Measurements from ENCODE around the gene INHBB.

INHBB gene

GRCh38 chr2:120358734-120359465 lies 13.0 kb downstream of the INHBB start:
- H3K36me3 ChIP-seq (ENCODE audit: control insufficient read depth in 2 of 2, insufficient read depth in 2 of 2, low read length in 2 of 2): no peaks in the 10 kb centered on the region
- peaks cover 0 to 4% of the 10 kb centered on the region in 2 donors for H3K27me3 ChIP-seq (ENCODE audit: control insufficient read depth in 1 of 2, insufficient read depth in 2 of 2, low read length in 2 of 2)
- no peak overlapping the region for H3K4me3 ChIP-seq (ENCODE audit: low read length in 2 of 2)
- H3K4me1 ChIP-seq (ENCODE audit: control insufficient read depth, insufficient read depth, low read length): no peaks in the 10 kb centered on the region
- no peaks in the 10 kb centered on the region for H3K9me3 ChIP-seq (ENCODE audit: control insufficient read depth in 2 of 2, low read length in 2 of 2)
- no peak overlapping the region for H3K9ac ChIP-seq (ENCODE audit: low read length in 2 of 2)
- H3K27ac ChIP-seq (ENCODE audit: low read length): no peak overlapping the region

- Histone ChIP-seq H3K36me3 (ENCODE audit: control insufficient read depth in 2 of 2, insufficient read depth in 2 of 2, low read length in 2 of 2) (no peaks in the 10 kb centered on the region), H3K9ac (ENCODE audit: low read length in 2 of 2) (no peak overlapping the region), H3K27me3 (ENCODE audit: control insufficient read depth in 1 of 2, insufficient read depth in 2 of 2, low read length in 2 of 2) (peaks cover 0 to 4% of the 10 kb centered on the region in 2 donors), H3K4me3 (ENCODE audit: low read length in 2 of 2) (no peak overlapping the region), H3K27ac (ENCODE audit: low read length) (no peak overlapping the region), H3K9me3 (ENCODE audit: control insufficient read depth in 2 of 2, low read length in 2 of 2) (no peaks in the 10 kb centered on the region), H3K4me1 (ENCODE audit: control insufficient read depth, insufficient read depth, low read length) (no peaks in the 10 kb centered on the region)
Observed at GRCh38 chr2:120360307-120360855, 14.4 kb downstream of the INHBB start.

- no peaks in the 10 kb centered on the region for H3K4me1 ChIP-seq (ENCODE audit: control insufficient read depth, insufficient read depth, low read length)
- no peak overlapping the region for H3K9ac ChIP-seq (ENCODE audit: low read length in 2 of 2)
- no peaks in the 10 kb centered on the region for H3K9me3 ChIP-seq (ENCODE audit: control insufficient read depth in 2 of 2, low read length in 2 of 2)
- H3K27me3 ChIP-seq (ENCODE audit: control insufficient read depth in 1 of 2, insufficient read depth in 2 of 2, low read length in 2 of 2): no peaks in the 10 kb centered on the region
- no peak overlapping the region for H3K4me3 ChIP-seq (ENCODE audit: low read length in 2 of 2)
- H3K27ac ChIP-seq (ENCODE audit: low read length): no peak overlapping the region
- H3K36me3 ChIP-seq (ENCODE audit: control insufficient read depth in 2 of 2, insufficient read depth in 2 of 2, low read length in 2 of 2): no peaks in the 10 kb centered on the region
Observed at GRCh38 chr2:120362926-120363325, 17.0 kb downstream of the INHBB start.

GRCh38 chr2:120365236-120365793 lies 19.4 kb downstream of the INHBB start:
- Histone ChIP-seq H3K9ac (ENCODE audit: low read length in 2 of 2) (no peak overlapping the region), H3K36me3 (ENCODE audit: control insufficient read depth in 2 of 2, insufficient read depth in 2 of 2, low read length in 2 of 2) (no peaks in the 10 kb centered on the region), H3K4me3 (ENCODE audit: low read length in 2 of 2) (no peak overlapping the region), H3K4me1 (ENCODE audit: control insufficient read depth, insufficient read depth, low read length) (no peaks in the 10 kb centered on the region), H3K27ac (ENCODE audit: low read length) (no peak overlapping the region), H3K9me3 (ENCODE audit: control insufficient read depth in 2 of 2, low read length in 2 of 2) (no peaks in the 10 kb centered on the region), H3K27me3 (ENCODE audit: control insufficient read depth in 1 of 2, insufficient read depth in 2 of 2, low read length in 2 of 2) (no peaks in the 10 kb centered on the region)

GRCh38 chr2:120366698-120367097 lies 20.8 kb downstream of the INHBB start:
- no peak overlapping the region for H3K4me3 ChIP-seq (ENCODE audit: low read length in 2 of 2)
- no peak overlapping the region for H3K27ac ChIP-seq (ENCODE audit: low read length)
- no peaks in the 10 kb centered on the region for H3K4me1 ChIP-seq (ENCODE audit: control insufficient read depth, insufficient read depth, low read length)
- no peaks in the 10 kb centered on the region for H3K9me3 ChIP-seq (ENCODE audit: control insufficient read depth in 2 of 2, low read length in 2 of 2)
- no peaks in the 10 kb centered on the region for H3K27me3 ChIP-seq (ENCODE audit: control insufficient read depth in 1 of 2, insufficient read depth in 2 of 2, low read length in 2 of 2)
- no peaks in the 10 kb centered on the region for H3K36me3 ChIP-seq (ENCODE audit: control insufficient read depth in 2 of 2, insufficient read depth in 2 of 2, low read length in 2 of 2)
- no peak overlapping the region for H3K9ac ChIP-seq (ENCODE audit: low read length in 2 of 2)

GRCh38 chr2:120367221-120367620 lies 21.3 kb downstream of the INHBB start:
- Histone ChIP-seq H3K4me1 (ENCODE audit: control insufficient read depth, insufficient read depth, low read length) (no peaks in the 10 kb centered on the region), H3K36me3 (ENCODE audit: control insufficient read depth in 2 of 2, insufficient read depth in 2 of 2, low read length in 2 of 2) (no peaks in the 10 kb centered on the region), H3K9ac (ENCODE audit: low read length in 2 of 2) (no peak overlapping the region), H3K27ac (ENCODE audit: low read length) (no peak overlapping the region), H3K9me3 (ENCODE audit: control insufficient read depth in 2 of 2, low read length in 2 of 2) (no peaks in the 10 kb centered on the region), H3K27me3 (ENCODE audit: control insufficient read depth in 1 of 2, insufficient read depth in 2 of 2, low read length in 2 of 2) (no peaks in the 10 kb centered on the region), H3K4me3 (ENCODE audit: low read length in 2 of 2) (no peak overlapping the region)

- Histone ChIP-seq H3K36me3 (ENCODE audit: control insufficient read depth in 2 of 2, insufficient read depth in 2 of 2, low read length in 2 of 2) (no peaks in the 10 kb centered on the region), H3K9me3 (ENCODE audit: control insufficient read depth in 2 of 2, low read length in 2 of 2) (no peaks in the 10 kb centered on the region), H3K4me3 (ENCODE audit: low read length in 2 of 2) (no peak overlapping the region), H3K4me1 (ENCODE audit: control insufficient read depth, insufficient read depth, low read length) (no peaks in the 10 kb centered on the region), H3K9ac (ENCODE audit: low read length in 2 of 2) (no peak overlapping the region), H3K27me3 (ENCODE audit: control insufficient read depth in 1 of 2, insufficient read depth in 2 of 2, low read length in 2 of 2) (no peaks in the 10 kb centered on the region), H3K27ac (ENCODE audit: low read length) (no peak overlapping the region)
Observed at GRCh38 chr2:120367649-120368048, 21.7 kb downstream of the INHBB start.

- Histone ChIP-seq H3K9me3 (ENCODE audit: control insufficient read depth in 2 of 2, low read length in 2 of 2) (no peaks in the 10 kb centered on the region), H3K27ac (ENCODE audit: low read length) (no peak overlapping the region), H3K27me3 (ENCODE audit: control insufficient read depth in 1 of 2, insufficient read depth in 2 of 2, low read length in 2 of 2) (no peaks in the 10 kb centered on the region), H3K36me3 (ENCODE audit: control insufficient read depth in 2 of 2, insufficient read depth in 2 of 2, low read length in 2 of 2) (no peaks in the 10 kb centered on the region), H3K4me3 (ENCODE audit: low read length in 2 of 2) (no peak overlapping the region), H3K9ac (ENCODE audit: low read length in 2 of 2) (no peak overlapping the region), H3K4me1 (ENCODE audit: control insufficient read depth, insufficient read depth, low read length) (no peaks in the 10 kb centered on the region)
Observed at GRCh38 chr2:120368086-120368485, 22.1 kb downstream of the INHBB start.

- no peak overlapping the region for H3K9ac ChIP-seq (ENCODE audit: low read length in 2 of 2)
- no peaks in the 10 kb centered on the region for H3K27me3 ChIP-seq (ENCODE audit: control insufficient read depth in 1 of 2, insufficient read depth in 2 of 2, low read length in 2 of 2)
- H3K36me3 ChIP-seq (ENCODE audit: control insufficient read depth in 2 of 2, insufficient read depth in 2 of 2, low read length in 2 of 2): no peaks in the 10 kb centered on the region
Observed at GRCh38 chr2:120369250-120369649, 23.3 kb downstream of the INHBB start.

GRCh38 chr2:120371969-120372625 lies 26.2 kb downstream of the INHBB start:
- Histone ChIP-seq H3K9me3 (ENCODE audit: control insufficient read depth in 2 of 2, low read length in 2 of 2) (no peaks in the 10 kb centered on the region), H3K27me3 (ENCODE audit: control insufficient read depth in 1 of 2, insufficient read depth in 2 of 2, low read length in 2 of 2) (no peaks in the 10 kb centered on the region), H3K36me3 (ENCODE audit: control insufficient read depth in 2 of 2, insufficient read depth in 2 of 2, low read length in 2 of 2) (no peaks in the 10 kb centered on the region), H3K9ac (ENCODE audit: low read length in 2 of 2) (no peak overlapping the region), H3K4me3 (ENCODE audit: low read length in 2 of 2) (no peak overlapping the region), H3K4me1 (ENCODE audit: control insufficient read depth, insufficient read depth, low read length) (no peaks in the 10 kb centered on the region), H3K27ac (ENCODE audit: low read length) (no peak overlapping the region)

More at GRCh38 chr2:120369250-120369649, 23.3 kb downstream of the INHBB start:
- Histone ChIP-seq H3K27ac (ENCODE audit: low read length) (no peak overlapping the region), H3K4me3 (ENCODE audit: low read length in 2 of 2) (no peak overlapping the region), H3K9me3 (ENCODE audit: control insufficient read depth in 2 of 2, low read length in 2 of 2) (no peaks in the 10 kb centered on the region), H3K4me1 (ENCODE audit: control insufficient read depth, insufficient read depth, low read length) (no peaks in the 10 kb centered on the region)
